ENCODE data around the gene COL27A1.

The COL27A1 gene

GRCh38 chr9:114206221-114206789, 51.0 kb downstream of the COL27A1 start:
- no peak for DNase-seq (ENCODE audit: low read depth, low spot score)

GRCh38 chr9:114207034-114207810, 51.9 kb downstream of the COL27A1 start:
- peak; percentile 59 for DNase-seq (ENCODE audit: low read depth, low spot score)

- DNase-seq (ENCODE audit: low read depth, low spot score), result peak; percentile 67
Measured at GRCh38 chr9:114207845-114208244, 52.5 kb downstream of the COL27A1 start.

GRCh38 chr9:114209151-114209550, 53.8 kb downstream of the COL27A1 start:
- DNase-seq (ENCODE audit: low read depth, low spot score), result no peak

- no peak for DNase-seq (ENCODE audit: low read depth, low spot score)
Measured at GRCh38 chr9:114210136-114210535, 54.8 kb downstream of the COL27A1 start.

GRCh38 chr9:114210691-114211276, 55.4 kb downstream of the COL27A1 start:
- no peak for DNase-seq (ENCODE audit: low read depth, low spot score)

GRCh38 chr9:114212826-114213225, 57.5 kb downstream of the COL27A1 start:
- DNase-seq (ENCODE audit: low read depth, low spot score), result no peak

GRCh38 chr9:114213566-114213965, 58.2 kb downstream of the COL27A1 start:
- DNase-seq (ENCODE audit: low read depth, low spot score), result no peak

GRCh38 chr9:114214181-114214580, 58.8 kb downstream of the COL27A1 start:
- DNase-seq (ENCODE audit: low read depth, low spot score), result no peak

- no peak for DNase-seq (ENCODE audit: low read depth, low spot score)
Measured at GRCh38 chr9:114214686-114215414, 59.5 kb downstream of the COL27A1 start.

GRCh38 chr9:114216081-114216480, 60.7 kb downstream of the COL27A1 start:
- no peak for DNase-seq (ENCODE audit: low read depth, low spot score)

- no peak for DNase-seq (ENCODE audit: low read depth, low spot score)
Measured at GRCh38 chr9:114216976-114217375, 61.6 kb downstream of the COL27A1 start.

GRCh38 chr9:114218264-114219120, 63.2 kb downstream of the COL27A1 start:
- no peak for DNase-seq (ENCODE audit: low read depth, low spot score)

- peak; percentile 61 for DNase-seq (ENCODE audit: low read depth, low spot score)
Measured at GRCh38 chr9:114220061-114220541, 64.8 kb downstream of the COL27A1 start.

GRCh38 chr9:114221706-114222465, 66.5 kb downstream of the COL27A1 start:
- no peak for DNase-seq (ENCODE audit: low read depth, low spot score)

GRCh38 chr9:114223564-114224246, 68.4 kb downstream of the COL27A1 start:
- no peak for DNase-seq (ENCODE audit: low read depth, low spot score)

- peak; percentile 50 for DNase-seq (ENCODE audit: low read depth, low spot score)
Measured at GRCh38 chr9:114224247-114224610, 68.9 kb downstream of the COL27A1 start.

GRCh38 chr9:114225561-114226212, 70.3 kb downstream of the COL27A1 start:
- no peak for DNase-seq (ENCODE audit: low read depth, low spot score)

Data from ELF-1 (cell line).